ENCODE data around the gene CABLES2. TPM values are rescaled to one million over a fixed set of nuclear protein-coding genes. Genes with fewer than 3 reads are reported as not detected.

CABLES2 gene
- total and polyA plus RNA-seq, 2 donors (not counting 3 experiments of a cell fraction or from before 2014, with no cell fraction given), result 7.8 to 9.9 TPM

DNA sequence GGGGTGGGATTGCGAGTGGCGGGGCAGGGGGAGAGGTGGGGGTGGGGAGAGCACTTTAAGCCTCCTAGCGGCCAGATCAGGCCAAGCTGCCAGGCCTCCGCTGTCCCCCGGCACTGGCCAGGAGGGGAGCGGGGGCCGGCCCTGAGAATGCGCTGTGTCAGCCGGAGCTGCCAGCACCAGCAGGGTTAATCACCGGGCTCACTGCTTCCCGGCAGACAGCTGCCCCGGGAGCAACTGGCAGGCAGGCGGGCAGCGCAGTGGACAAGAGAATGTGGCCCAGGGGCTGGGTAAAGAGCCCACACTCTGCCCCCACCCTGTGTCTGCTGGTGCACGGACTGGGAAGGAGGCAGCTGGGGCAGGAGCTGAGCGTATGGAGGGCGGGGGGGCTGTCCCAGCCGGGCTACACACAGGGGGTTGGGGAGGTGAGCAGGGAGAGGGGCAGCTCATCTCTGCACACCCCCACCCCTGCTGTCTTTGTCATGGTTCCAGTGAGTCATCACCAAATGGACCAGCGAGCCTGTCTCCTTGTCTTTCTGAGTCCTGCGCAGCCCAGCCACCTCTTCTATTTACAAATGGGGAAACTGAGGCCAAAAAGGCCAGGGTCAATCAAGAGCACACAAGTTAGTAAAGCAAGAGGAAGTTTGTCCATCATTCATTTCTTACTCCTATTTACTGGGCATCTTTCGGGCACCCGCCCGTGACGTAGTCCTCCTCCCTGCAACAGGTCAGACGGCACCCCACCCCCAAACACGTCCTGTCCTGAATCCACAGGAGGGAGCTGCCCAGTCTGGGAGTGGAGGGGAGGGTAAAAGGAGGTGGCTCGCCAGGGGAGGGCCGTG, 37.9 kb downstream of the CABLES2 start:
- H3K4me3 ChIP-seq (replicated peaks in 1 of 3; ENCODE audit: insufficient read depth in 1 of 3, low read depth in 1 of 3, low read length in 3 of 3), result no peak overlapping the region
- H3K9ac ChIP-seq (replicated peaks; ENCODE audit: extremely low read depth, insufficient read depth, low read length), result no peak overlapping the region
- H3K27ac ChIP-seq (ENCODE audit: insufficient read depth, low read depth, low read length), result no peak overlapping the region

More for the DNA sequence above, 37.9 kb downstream of the CABLES2 start:
- TF ChIP-seq POLR2AphosphoS5 (IDR thresholded peaks at IDR 0.05; ENCODE audit: insufficient read depth, low read depth, low read length) (peak; percentile 18), MYC (IDR thresholded peaks at IDR 0.05; ENCODE audit: low read depth, low read length) (no peak), EZH2 (IDR thresholded peaks at IDR 0.05; ENCODE audit: borderline replicate concordance, low read depth, low read length, severe bottlenecking) (no peak), POLR2A (IDR thresholded peaks at IDR 0.05; ENCODE audit: low read depth, low read length) (no peak), GATA2 (IDR thresholded peaks at IDR 0.05; ENCODE audit: insufficient read depth, insufficient read length, low read depth, low read length) (no peak), FOS (IDR thresholded peaks at IDR 0.05; ENCODE audit: borderline replicate concordance, insufficient read depth, low read length) (no peak), JUN (IDR thresholded peaks at IDR 0.05; ENCODE audit: borderline replicate concordance, insufficient read depth, insufficient read length, low read depth) (no peak)
- TF ChIP-seq, protein P1, sequence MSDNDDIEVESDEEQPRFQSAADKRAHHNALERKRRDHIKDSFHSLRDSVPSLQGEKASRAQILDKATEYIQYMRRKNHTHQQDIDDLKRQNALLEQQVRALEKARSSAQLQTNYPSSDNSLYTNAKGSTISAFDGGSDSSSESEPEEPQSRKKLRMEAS (IDR thresholded peaks at IDR 0.05; ENCODE audit: insufficient read depth, insufficient read length), result peak; percentile 4
- TF ChIP-seq, protein P2, sequence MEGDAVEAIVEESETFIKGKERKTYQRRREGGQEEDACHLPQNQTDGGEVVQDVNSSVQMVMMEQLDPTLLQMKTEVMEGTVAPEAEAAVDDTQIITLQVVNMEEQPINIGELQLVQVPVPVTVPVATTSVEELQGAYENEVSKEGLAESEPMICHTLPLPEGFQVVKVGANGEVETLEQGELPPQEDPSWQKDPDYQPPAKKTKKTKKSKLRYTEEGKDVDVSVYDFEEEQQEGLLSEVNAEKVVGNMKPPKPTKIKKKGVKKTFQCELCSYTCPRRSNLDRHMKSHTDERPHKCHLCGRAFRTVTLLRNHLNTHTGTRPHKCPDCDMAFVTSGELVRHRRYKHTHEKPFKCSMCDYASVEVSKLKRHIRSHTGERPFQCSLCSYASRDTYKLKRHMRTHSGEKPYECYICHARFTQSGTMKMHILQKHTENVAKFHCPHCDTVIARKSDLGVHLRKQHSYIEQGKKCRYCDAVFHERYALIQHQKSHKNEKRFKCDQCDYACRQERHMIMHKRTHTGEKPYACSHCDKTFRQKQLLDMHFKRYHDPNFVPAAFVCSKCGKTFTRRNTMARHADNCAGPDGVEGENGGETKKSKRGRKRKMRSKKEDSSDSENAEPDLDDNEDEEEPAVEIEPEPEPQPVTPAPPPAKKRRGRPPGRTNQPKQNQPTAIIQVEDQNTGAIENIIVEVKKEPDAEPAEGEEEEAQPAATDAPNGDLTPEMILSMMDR (IDR thresholded peaks at IDR 0.05; ENCODE audit: extremely low read depth in 1 of 2, insufficient read depth in 1 of 2, low read depth in 1 of 2, low read length in 2 of 2), result peak; percentile 31 to 62
- no peak overlapping the region for H3K4me2 ChIP-seq (ENCODE audit: insufficient read depth, low read length)
- no TSS peak for BruUV-seq (replicated peaks)
- ChIA-PET CTCF (interaction anchor here (0.8 to 9.9 kb wide), 8 partner anchors 10 to 67 kb away, joined by 5 to 179 read pairs (median 10); partner anchors contain the start of genes ADRM1 and RPS21), POLR2A (interaction anchor here (1.0 kb wide), 1 partner anchor 18 kb away, joined by 6 read pairs; the partner anchor contains the start of gene RPS21)
- dilution Hi-C loops (cut with MboI; ENCODE audit: extremely low pct_ligation_motif_present, low sequenced_read_pairs) (no loop called here), intact Hi-C loops (cut with micrococcal nuclease) (loop anchor here (1.0 kb wide), 2 partner anchors 11 to 12 kb away; no protein-coding TSS in a partner anchor)
- DNase-seq (ENCODE audit: low read depth, low spot score) (peak; percentile 50), FAIRE-seq (peak; percentile 73)
- no peaks in the 10 kb centered on the region for H4K20me1 ChIP-seq (replicated peaks; ENCODE audit: control insufficient read depth, extremely low read depth, insufficient read depth, low read length)
- H3K79me2 ChIP-seq (ENCODE audit: control insufficient read depth, insufficient read depth, low read length), result peaks cover 25% of the 10 kb centered on the region
- no peaks in the 10 kb centered on the region for H3K36me3 ChIP-seq (ENCODE audit: control insufficient read depth in 2 of 2, extremely low read depth in 1 of 2, insufficient read depth in 2 of 2, low read length in 2 of 2)
- no peaks in the 10 kb centered on the region for H3K27me3 ChIP-seq (ENCODE audit: control insufficient read depth in 2 of 2, insufficient read depth in 2 of 2, low read length in 2 of 2)
- H2AFZ ChIP-seq (ENCODE audit: low read depth, low read length), result peak overlapping the region; percentile 26
- H3K4me1 ChIP-seq (ENCODE audit: control insufficient read depth, extremely low read depth, insufficient read depth, low read length), result peaks cover 33% of the 10 kb centered on the region
- no peaks in the 10 kb centered on the region for H3K9me3 ChIP-seq (replicated peaks; ENCODE audit: control insufficient read depth, insufficient read depth, low read length)
- no peaks in the 10 kb centered on the region for H3K9me1 ChIP-seq (replicated peaks; ENCODE audit: control insufficient read depth, extremely low read depth, insufficient read depth, low read length)
